Loucy (cell line): Measurements from ENCODE around the gene MRPL48.

Experiments
- CTCF ChIP-seq: fragments of 200-600 bp; sonication (generic); conservative IDR thresholded peaks from 2 replicates; pipeline ENCODE4 v1.5.1; 2014; ENCODE audit warnings: mild to moderate bottlenecking, antibody characterized with exemption, low read length
- EZH2phosphoT487 ChIP-seq: fragments of 200-600 bp; IDR thresholded peaks from 2 replicates; pipeline ENCODE4 v1.6.1; 2018; ENCODE audit warnings: antibody characterized with exemption, mild to moderate bottlenecking, moderate library complexity, borderline replicate concordance

- TF ChIP-seq EZH2phosphoT487 = no peak
- TF ChIP-seq CTCF = no peak
Measured at GRCh38 chr11:73804712-73805111, 17.0 kb downstream of the MRPL48 start.
